IMR-90 (cell line): ENCODE measurements around the gene SLC27A6. TPM values are rescaled to one million over a fixed set of nuclear protein-coding genes. Genes with fewer than 3 reads are reported as not detected.
A peak's percentile ranks its signal among the peaks of the same experiment; 100 is the strongest.

ENCODE experiments used
- ATAC-seq: fragments of 200-7000 bp; cut with Tn5 transposase; 2 replicates; pipeline ENCODE4 v1.9.1; 2020; ENCODE audit warnings: low read depth, mild to moderate bottlenecking, moderate library complexity
- BruUV-seq: library from RNA; stranded (reverse); fragments of 400-500 nt; replicated peaks from 2 replicates; lab custom pipeline; 2021; lab: Mats Ljungman, UMichigan
- CTCF ChIA-PET: fragments of 300-600 bp; formaldehyde crosslinking; extraction: SDS; loops from one replicate; lab custom pipeline; 2021; ENCODE audit warnings: antibody characterized with exemption; lab: Yijun Ruan, JAX
- POLR2A ChIA-PET: fragments of 300-600 bp; sonication (Branson Sonifier 250); formaldehyde crosslinking; loops from one replicate; lab custom pipeline; 2022; ENCODE audit warnings: antibody characterized with exemption; ENCODE audit not compliant: unreplicated experiment; lab: Charles Lee
- DNase-seq: peaks from one replicate; pipeline ENCODE4 v3.0.0; 2013
- H2AFZ ChIP-seq: replicated peaks from 2 replicates; pipeline ENCODE3; 2013; ENCODE audit warnings: low read length, mild to moderate bottlenecking; ENCODE audit not compliant: poor library complexity
- H2AK5ac ChIP-seq: 2 replicates; pipeline ENCODE4 v1.6.1; 2013; ENCODE audit warnings: low read depth, low read length, inconsistent platforms
- H2AK9ac ChIP-seq: replicated peaks from 2 replicates; pipeline ENCODE3; 2013; ENCODE audit warnings: mild to moderate bottlenecking, low read depth, low read length, moderate library complexity; ENCODE audit not compliant: poor library complexity
- H2BK120ac ChIP-seq: 2 replicates; pipeline ENCODE4 v1.6.1; 2013; ENCODE audit warnings: low read depth, low read length, inconsistent platforms
- H2BK15ac ChIP-seq: 3 replicates; pipeline ENCODE4 v1.6.1; 2013; ENCODE audit warnings: low read depth, low read length, inconsistent platforms
- H2BK20ac ChIP-seq: 2 replicates; pipeline ENCODE4 v1.6.1; 2013; ENCODE audit warnings: low read depth, mild to moderate bottlenecking, inconsistent platforms, low read length, moderate library complexity
- H2BK5ac ChIP-seq: 2 replicates; pipeline ENCODE4 v1.6.1; 2013; ENCODE audit warnings: mild to moderate bottlenecking, low read depth, low read length, inconsistent platforms; ENCODE audit not compliant: poor library complexity, severe bottlenecking
- H3K14ac ChIP-seq: replicated peaks from 2 replicates; pipeline ENCODE4 v1.6.1; 2013; ENCODE audit warnings: low read depth, low read length, inconsistent platforms
- H3K18ac ChIP-seq: 2 replicates; pipeline ENCODE4 v1.6.1; 2013; ENCODE audit warnings: low read depth, low read length, control low read depth
- H3K23ac ChIP-seq: 2 replicates; pipeline ENCODE4 v1.6.1; 2013; ENCODE audit warnings: low read depth, low read length, inconsistent platforms
- H3K27ac ChIP-seq: 2 replicates; pipeline ENCODE4 v1.5.1; 2013; ENCODE audit warnings: mild to moderate bottlenecking, control low read depth, low read length; ENCODE audit not compliant: insufficient read depth
- H3K27me3 ChIP-seq: 2 replicates; pipeline ENCODE4 v1.6.1; 2013; ENCODE audit warnings: low read length; ENCODE audit not compliant: control insufficient read depth, insufficient read depth
- H3K36me3 ChIP-seq: 2 replicates; pipeline ENCODE4 v1.6.1; 2013; ENCODE audit warnings: low read length, mixed read lengths; ENCODE audit not compliant: control insufficient read depth, insufficient read depth
- H3K4ac ChIP-seq: 2 replicates; pipeline ENCODE4 v1.6.1; 2013; ENCODE audit warnings: low read depth, low read length, inconsistent platforms
- H3K4me1 ChIP-seq: 2 replicates; pipeline ENCODE4 v1.6.1; 2013; ENCODE audit warnings: low read length, mixed read lengths; ENCODE audit not compliant: control insufficient read depth, insufficient read depth
- H3K4me2 ChIP-seq: 2 replicates; pipeline ENCODE4 v1.6.1; 2013; ENCODE audit warnings: low read depth, mild to moderate bottlenecking, control low read depth, low read length, moderate library complexity
- H3K4me3 ChIP-seq: 2 replicates; pipeline ENCODE4 v1.5.1; 2013; ENCODE audit warnings: low read depth, mild to moderate bottlenecking, control low read depth, low read length, moderate library complexity; ENCODE audit not compliant: insufficient read depth
- H3K56ac ChIP-seq: 2 replicates; pipeline ENCODE4 v1.6.1; 2013; ENCODE audit warnings: low read length, inconsistent platforms; ENCODE audit not compliant: insufficient read depth; ENCODE audit errors: extremely low read depth
- H3K79me1 ChIP-seq, 2 experiments: 2 replicates each; pipeline ENCODE4 v1.6.1; 2013; ENCODE audit warnings: low read length in 2 of 2, inconsistent platforms in 1 of 2, low read depth in 1 of 2
- H3K9ac ChIP-seq: 2 replicates; pipeline ENCODE4 v1.6.1; 2013; ENCODE audit warnings: low read depth, low read length, control low read depth
- H3K9me1 ChIP-seq: 2 replicates; pipeline ENCODE4 v1.6.1; 2013; ENCODE audit warnings: low read length, inconsistent platforms; ENCODE audit not compliant: insufficient read depth
- H3K9me3 ChIP-seq: 2 replicates; pipeline ENCODE4 v1.6.1; 2013; ENCODE audit warnings: low read length; ENCODE audit not compliant: control insufficient read depth, insufficient read depth
- H4K20me1 ChIP-seq: 2 replicates; pipeline ENCODE4 v1.6.1; 2013; ENCODE audit warnings: low read length, inconsistent platforms; ENCODE audit not compliant: insufficient read depth
- H4K5ac ChIP-seq: 2 replicates; pipeline ENCODE4 v1.6.1; 2013; ENCODE audit warnings: mild to moderate bottlenecking, low read depth, low read length, control low read depth
- H4K8ac ChIP-seq, 2 experiments: 2 replicates each; pipeline ENCODE4 v1.6.1; 2013; ENCODE audit warnings: low read depth in 2 of 2, low read length in 2 of 2, control low read depth in 1 of 2, inconsistent platforms in 1 of 2
- H4K91ac ChIP-seq: 2 replicates; pipeline ENCODE4 v1.6.1; 2013; ENCODE audit warnings: low read depth, low read length, inconsistent platforms; ENCODE audit not compliant: insufficient read depth
- BHLHE40 ChIP-seq: fragments of 150-350 bp; IDR thresholded peaks from 2 replicates; pipeline ENCODE4 v1.6.1; 2016; ENCODE audit warnings: mild to moderate bottlenecking, low read depth, low read length
- CEBPB ChIP-seq: IDR thresholded peaks from 2 replicates; pipeline ENCODE4 v1.6.1; 2012; ENCODE audit warnings: low read depth, low read length, improper control_type of control experiment
- CHD1 ChIP-seq: IDR thresholded peaks from 2 replicates; pipeline ENCODE4 v1.6.1; 2012; ENCODE audit warnings: low read depth, low read length, improper control_type of control experiment
- FOS ChIP-seq: fragments of 150-350 bp; IDR thresholded peaks from 2 replicates; pipeline ENCODE4 v1.6.1; 2016; ENCODE audit warnings: low read depth, low read length
- MAFK ChIP-seq: IDR thresholded peaks from 2 replicates; pipeline ENCODE4 v1.6.1; 2012; ENCODE audit warnings: low read depth, low read length, improper control_type of control experiment
- MAZ ChIP-seq: IDR thresholded peaks from 2 replicates; pipeline ENCODE4 v1.6.1; 2012; ENCODE audit warnings: low read depth, mild to moderate bottlenecking, low read length, improper control_type of control experiment, moderate library complexity, borderline replicate concordance
- MXI1 ChIP-seq: IDR thresholded peaks from 2 replicates; pipeline ENCODE4 v1.6.1; 2012; ENCODE audit warnings: low read depth, mild to moderate bottlenecking, low read length, moderate library complexity, borderline replicate concordance
- NFE2L2 ChIP-seq: fragments of 150-350 bp; IDR thresholded peaks from 2 replicates; pipeline ENCODE4 v1.6.1; 2016; ENCODE audit warnings: low read depth, mild to moderate bottlenecking, low read length
- POLR2A ChIP-seq: IDR thresholded peaks from 2 replicates; pipeline ENCODE4 v1.6.1; 2012; ENCODE audit warnings: mild to moderate bottlenecking, low read depth, low read length
- RAD21 ChIP-seq: IDR thresholded peaks from 2 replicates; pipeline ENCODE4 v1.6.1; 2012; ENCODE audit warnings: low read length, improper control_type of control experiment
- RCOR1 ChIP-seq: IDR thresholded peaks from 2 replicates; pipeline ENCODE4 v1.6.1; 2012; ENCODE audit warnings: mild to moderate bottlenecking, low read length, improper control_type of control experiment; ENCODE audit not compliant: insufficient replicate concordance
- RFX5 ChIP-seq: IDR thresholded peaks from 2 replicates; pipeline ENCODE4 v1.8.0; 2012; ENCODE audit warnings: low read depth, mild to moderate bottlenecking, low read length, moderate library complexity
- SMC3 ChIP-seq: fragments of 150-350 bp; IDR thresholded peaks from 2 replicates; pipeline ENCODE4 v1.6.1; 2016; ENCODE audit warnings: low read depth, mild to moderate bottlenecking, antibody characterized with exemption, low read length, moderate library complexity
- WGBS, 2 experiments: methylation state at CpG; one replicate each; pipeline versions ENCODE4 v1.1.5 to v1.1.7; 2013; ENCODE audit warnings: missing lambda C conversion rate in 2 of 2; ENCODE audit not compliant: insufficient read length in 1 of 2; ENCODE audit errors: extremely low coverage in 2 of 2; 5-methylcytosine and 5-hydroxymethylcytosine counted together
- dilution Hi-C: fragments of 300-500 bp; cut with HindIII; formaldehyde crosslinking; loops from one replicate; pipeline ENCODE4 v1.14.3; 2018; ENCODE audit warnings: low sequenced_read_pairs; ENCODE audit not compliant: unreplicated experiment
- in situ Hi-C: fragments of 300-500 bp; cut with MboI; formaldehyde crosslinking; loops from 3 replicates; pipeline ENCODE4 v1.14.3; 2019; ENCODE audit warnings: low sequenced_read_pairs, inconsistent platforms, mixed read lengths
- intact Hi-C: fragments of 100-400 bp; cut with micrococcal nuclease; formaldehyde crosslinking; loops from 2 replicates; pipeline ENCODE4 v1.10.0; 2022
- polyA plus RNA-seq, 3 experiments: library from polyadenylated mRNA; depleted of rRNA; stranded (reverse); fragments of >200 nt; gene quantifications; 2 replicates each; pipeline ENCODE4 v1.2.3, GENCODE V29; 2012; ENCODE audit warnings: low replicate concordance in 1 of 3
- total RNA-seq: library from RNA; depleted of rRNA; stranded (reverse); fragments of >200 nt; gene quantifications from 2 replicates; pipeline ENCODE4 v1.2.3, GENCODE V29; 2012
- TF ChIP-seq, protein P1 (sequence below): conservative IDR thresholded peaks from 2 replicates; pipeline ENCODE4 v1.5.1; 2012; ENCODE audit warnings: mild to moderate bottlenecking, low read depth, low read length, improper control_type of control experiment
- TF ChIP-seq, protein P2 (sequence below): fragments of 150-350 bp; IDR thresholded peaks from 2 replicates; pipeline ENCODE4 v1.6.1; 2016; ENCODE audit warnings: low read depth, mild to moderate bottlenecking, low read length, moderate library complexity, borderline replicate concordance
- TF ChIP-seq, protein P3 (sequence below): fragments of 150-350 bp; IDR thresholded peaks from 2 replicates; pipeline ENCODE4 v1.6.1; 2017; ENCODE audit warnings: mild to moderate bottlenecking, antibody characterized with exemption, low read length, low read depth

SLC27A6 gene
- total and polyA plus RNA-seq, 2 of the 4 experiments (the other 2 are of a cell fraction), result under 0.01 to 0.02 TPM

DNA sequence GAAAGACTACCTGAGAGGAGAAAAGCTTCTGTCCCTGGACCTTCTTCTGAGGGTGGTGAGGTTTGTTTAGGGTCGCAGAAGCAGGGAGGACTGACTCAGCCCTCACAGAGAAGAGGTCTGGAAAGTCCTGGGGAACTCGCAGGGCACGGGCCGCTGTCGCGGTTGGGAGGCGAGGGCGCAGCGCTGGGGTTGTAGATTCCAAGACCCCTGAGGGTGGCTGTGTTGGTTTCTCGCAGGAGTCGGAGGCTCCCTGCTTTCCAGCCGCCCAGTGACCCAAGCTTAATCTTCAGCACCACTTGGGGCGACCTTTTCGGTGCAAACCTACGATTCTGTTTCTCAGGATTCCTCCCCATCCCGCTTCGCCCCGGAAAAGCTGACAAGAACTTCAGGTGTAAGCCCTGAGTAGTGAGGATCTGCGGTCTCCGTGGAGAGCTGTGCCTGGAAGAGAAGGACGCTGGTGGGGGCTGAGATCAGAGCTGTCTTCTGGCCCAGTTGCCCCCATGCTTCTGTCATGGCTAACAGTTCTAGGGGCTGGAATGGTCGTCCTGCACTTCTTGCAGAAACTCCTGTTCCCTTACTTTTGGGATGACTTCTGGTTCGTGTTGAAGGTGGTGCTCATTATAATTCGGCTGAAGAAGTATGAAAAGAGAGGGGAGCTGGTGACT is 482 bp downstream of the SLC27A6 start:
- no peak overlapping the region; the same call in 1 of the 2 replicates for H3K4me3 ChIP-seq
- no peak overlapping the region for H3K4ac ChIP-seq
- no peaks in the 10 kb centered on the region for H3K9me1 ChIP-seq
- H4K91ac ChIP-seq, result no peak overlapping the region
- H3K27ac ChIP-seq, result no peak overlapping the region
- WGBS, 2 experiments, result no CpG with 5 or more reads among the region's 24 CpGs
- no peak overlapping the region for H2AK5ac ChIP-seq
- H3K79me1 ChIP-seq, result no peaks in the 10 kb centered on the region
- in situ Hi-C loops (no loop called here), intact Hi-C loops (no loop called here), dilution Hi-C loops (no loop called here)
- no peak overlapping the region for H2BK15ac ChIP-seq
- no peak overlapping the region for H2AFZ ChIP-seq
- TF ChIP-seq, protein P1, sequence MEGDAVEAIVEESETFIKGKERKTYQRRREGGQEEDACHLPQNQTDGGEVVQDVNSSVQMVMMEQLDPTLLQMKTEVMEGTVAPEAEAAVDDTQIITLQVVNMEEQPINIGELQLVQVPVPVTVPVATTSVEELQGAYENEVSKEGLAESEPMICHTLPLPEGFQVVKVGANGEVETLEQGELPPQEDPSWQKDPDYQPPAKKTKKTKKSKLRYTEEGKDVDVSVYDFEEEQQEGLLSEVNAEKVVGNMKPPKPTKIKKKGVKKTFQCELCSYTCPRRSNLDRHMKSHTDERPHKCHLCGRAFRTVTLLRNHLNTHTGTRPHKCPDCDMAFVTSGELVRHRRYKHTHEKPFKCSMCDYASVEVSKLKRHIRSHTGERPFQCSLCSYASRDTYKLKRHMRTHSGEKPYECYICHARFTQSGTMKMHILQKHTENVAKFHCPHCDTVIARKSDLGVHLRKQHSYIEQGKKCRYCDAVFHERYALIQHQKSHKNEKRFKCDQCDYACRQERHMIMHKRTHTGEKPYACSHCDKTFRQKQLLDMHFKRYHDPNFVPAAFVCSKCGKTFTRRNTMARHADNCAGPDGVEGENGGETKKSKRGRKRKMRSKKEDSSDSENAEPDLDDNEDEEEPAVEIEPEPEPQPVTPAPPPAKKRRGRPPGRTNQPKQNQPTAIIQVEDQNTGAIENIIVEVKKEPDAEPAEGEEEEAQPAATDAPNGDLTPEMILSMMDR, result no peak
- TF ChIP-seq NFE2L2 (no peak), RFX5 (no peak), CHD1 (no peak), MAZ (no peak), MXI1 (no peak), POLR2A (no peak), RCOR1 (no peak), FOS (no peak), BHLHE40 (no peak), MAFK (no peak), CEBPB (no peak), SMC3 (no peak), RAD21 (no peak)
- TF ChIP-seq, protein P2, sequence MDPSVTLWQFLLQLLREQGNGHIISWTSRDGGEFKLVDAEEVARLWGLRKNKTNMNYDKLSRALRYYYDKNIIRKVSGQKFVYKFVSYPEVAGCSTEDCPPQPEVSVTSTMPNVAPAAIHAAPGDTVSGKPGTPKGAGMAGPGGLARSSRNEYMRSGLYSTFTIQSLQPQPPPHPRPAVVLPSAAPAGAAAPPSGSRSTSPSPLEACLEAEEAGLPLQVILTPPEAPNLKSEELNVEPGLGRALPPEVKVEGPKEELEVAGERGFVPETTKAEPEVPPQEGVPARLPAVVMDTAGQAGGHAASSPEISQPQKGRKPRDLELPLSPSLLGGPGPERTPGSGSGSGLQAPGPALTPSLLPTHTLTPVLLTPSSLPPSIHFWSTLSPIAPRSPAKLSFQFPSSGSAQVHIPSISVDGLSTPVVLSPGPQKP, result no peak
- TF ChIP-seq, protein P3, sequence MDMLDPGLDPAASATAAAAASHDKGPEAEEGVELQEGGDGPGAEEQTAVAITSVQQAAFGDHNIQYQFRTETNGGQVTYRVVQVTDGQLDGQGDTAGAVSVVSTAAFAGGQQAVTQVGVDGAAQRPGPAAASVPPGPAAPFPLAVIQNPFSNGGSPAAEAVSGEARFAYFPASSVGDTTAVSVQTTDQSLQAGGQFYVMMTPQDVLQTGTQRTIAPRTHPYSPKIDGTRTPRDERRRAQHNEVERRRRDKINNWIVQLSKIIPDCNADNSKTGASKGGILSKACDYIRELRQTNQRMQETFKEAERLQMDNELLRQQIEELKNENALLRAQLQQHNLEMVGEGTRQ, result no peak
- H4K8ac ChIP-seq, result no peak overlapping the region
- no TSS peak for BruUV-seq
- no peaks in the 10 kb centered on the region for H3K4me1 ChIP-seq
- ChIA-PET CTCF (interaction anchor here (1.0 kb wide), 1 partner anchor 10 kb away, joined by 3 read pairs; no protein-coding TSS in a partner anchor), POLR2A (no interaction called here)
- peak overlapping the region; percentile 46; the same call in 1 of the 2 replicates for H3K4me2 ChIP-seq
- DNase-seq (no peak), ATAC-seq (peak; percentile 37)
- H3K56ac ChIP-seq, result no peak overlapping the region
- H3K18ac ChIP-seq, result no peak overlapping the region
- H2BK120ac ChIP-seq, result no peak overlapping the region
- no peaks in the 10 kb centered on the region for H4K20me1 ChIP-seq
- H3K14ac ChIP-seq, result no peak overlapping the region
- H3K9ac ChIP-seq, result no peak overlapping the region
- H4K5ac ChIP-seq, result no peak overlapping the region
- H3K23ac ChIP-seq, result no peak overlapping the region
- H2BK20ac ChIP-seq, result no peak overlapping the region
- H2BK5ac ChIP-seq, result no peak overlapping the region
- no peaks in the 10 kb centered on the region for H3K36me3 ChIP-seq
- peaks cover 2% of the 10 kb centered on the region; the same call in 1 of the 2 replicates for H3K27me3 ChIP-seq
- no peak overlapping the region for H2AK9ac ChIP-seq
- H3K9me3 ChIP-seq, result no peaks in the 10 kb centered on the region
